Fibroblast of pulmonary artery (primary cell): Measurements from ENCODE around the gene BCAT1.

Experiments used
- DNase-seq: peaks from one replicate; pipeline ENCODE4 v3.0.0-alpha.2; 2010; ENCODE audit warnings: low read depth
- H3K4me3 ChIP-seq: replicated peaks from 2 replicates; pipeline ENCODE4 v1.5.1; 2011; ENCODE audit warnings: low read depth, mild to moderate bottlenecking, control low read depth, low read length, moderate library complexity
- TF ChIP-seq, protein P1 (sequence below): IDR thresholded peaks from 2 replicates; pipeline ENCODE4 v1.5.1; 2011; ENCODE audit warnings: mild to moderate bottlenecking, control low read depth, low read length, inconsistent platforms; ENCODE audit errors: missing control alignments

Gene BCAT1

GRCh38 chr12:24778486-24779304 lies 170.2 kb downstream of the BCAT1 start:
- no peak overlapping the region for H3K4me3 ChIP-seq
- peak; percentile 74 for DNase-seq
- TF ChIP-seq, protein P1, sequence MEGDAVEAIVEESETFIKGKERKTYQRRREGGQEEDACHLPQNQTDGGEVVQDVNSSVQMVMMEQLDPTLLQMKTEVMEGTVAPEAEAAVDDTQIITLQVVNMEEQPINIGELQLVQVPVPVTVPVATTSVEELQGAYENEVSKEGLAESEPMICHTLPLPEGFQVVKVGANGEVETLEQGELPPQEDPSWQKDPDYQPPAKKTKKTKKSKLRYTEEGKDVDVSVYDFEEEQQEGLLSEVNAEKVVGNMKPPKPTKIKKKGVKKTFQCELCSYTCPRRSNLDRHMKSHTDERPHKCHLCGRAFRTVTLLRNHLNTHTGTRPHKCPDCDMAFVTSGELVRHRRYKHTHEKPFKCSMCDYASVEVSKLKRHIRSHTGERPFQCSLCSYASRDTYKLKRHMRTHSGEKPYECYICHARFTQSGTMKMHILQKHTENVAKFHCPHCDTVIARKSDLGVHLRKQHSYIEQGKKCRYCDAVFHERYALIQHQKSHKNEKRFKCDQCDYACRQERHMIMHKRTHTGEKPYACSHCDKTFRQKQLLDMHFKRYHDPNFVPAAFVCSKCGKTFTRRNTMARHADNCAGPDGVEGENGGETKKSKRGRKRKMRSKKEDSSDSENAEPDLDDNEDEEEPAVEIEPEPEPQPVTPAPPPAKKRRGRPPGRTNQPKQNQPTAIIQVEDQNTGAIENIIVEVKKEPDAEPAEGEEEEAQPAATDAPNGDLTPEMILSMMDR: peak; percentile 53

DNA sequence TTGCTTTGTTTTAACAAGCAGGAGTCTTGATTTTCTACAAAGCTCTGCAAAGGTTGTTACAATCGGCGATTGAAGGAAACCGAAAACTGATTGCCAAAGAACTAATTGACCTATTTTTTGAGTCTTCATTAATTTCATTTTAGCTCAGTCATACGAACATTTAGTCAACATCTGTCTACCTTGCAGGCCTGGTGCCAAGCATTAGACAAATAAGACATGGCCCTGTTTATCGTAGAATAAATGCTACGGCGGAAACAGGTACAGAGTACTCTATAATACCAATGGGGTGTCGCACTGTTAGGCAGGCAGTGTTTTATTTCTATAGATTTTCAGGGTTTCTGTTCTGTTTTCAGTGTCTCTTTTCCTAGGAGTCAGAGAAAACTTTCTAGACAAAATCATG lies 171.5 kb downstream of the BCAT1 start:
- no peak overlapping the region for H3K4me3 ChIP-seq
- TF ChIP-seq, protein P1: no peak
- DNase-seq: no peak

DNA sequence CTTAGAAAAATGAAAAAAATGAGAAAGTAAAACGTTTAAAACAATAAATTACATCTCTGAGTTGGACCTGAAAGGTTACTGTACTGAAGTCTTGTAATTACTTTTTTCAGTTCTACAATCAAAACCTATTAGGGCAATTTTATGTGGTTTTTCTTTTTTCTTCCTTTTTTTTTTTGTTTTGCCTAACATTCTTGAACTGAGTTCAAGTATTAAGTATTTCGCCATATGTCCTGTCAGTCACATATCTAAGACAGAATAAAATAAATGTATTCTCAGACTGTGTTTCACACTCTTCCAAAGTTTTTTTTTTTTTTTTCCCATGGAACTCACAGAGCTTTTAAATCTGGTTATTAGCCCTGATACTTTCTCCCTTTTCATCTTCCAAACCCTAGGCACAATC lies 172.0 kb downstream of the BCAT1 start:
- TF ChIP-seq, protein P1: no peak
- DNase-seq: peak; percentile 60
- H3K4me3 ChIP-seq: no peak overlapping the region

GRCh38 chr12:24775073-24775472 lies 173.8 kb downstream of the BCAT1 start:
- no peak overlapping the region for H3K4me3 ChIP-seq
- TF ChIP-seq, protein P1: no peak
- DNase-seq: no peak

DNA sequence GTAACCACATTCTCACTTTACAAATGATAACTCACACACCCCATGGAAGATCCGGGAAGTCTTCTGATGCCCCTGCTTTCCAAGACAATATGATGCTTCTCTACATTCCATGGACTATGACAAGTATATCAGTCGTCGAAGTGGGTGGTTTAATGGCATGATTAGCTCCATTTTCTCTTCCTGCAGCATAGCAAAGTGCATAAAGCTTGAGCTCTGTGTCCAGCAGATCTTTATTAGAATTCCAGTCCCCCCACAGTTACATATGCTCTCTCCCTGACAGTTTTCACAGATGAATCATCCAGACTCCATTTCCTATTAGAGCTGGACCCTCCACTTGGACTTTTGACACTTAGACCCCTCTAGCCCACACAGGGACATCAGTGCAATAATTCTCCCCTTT lies 174.9 kb downstream of the BCAT1 start:
- H3K4me3 ChIP-seq: no peak overlapping the region
- TF ChIP-seq, protein P1: no peak
- DNase-seq: no peak

DNA sequence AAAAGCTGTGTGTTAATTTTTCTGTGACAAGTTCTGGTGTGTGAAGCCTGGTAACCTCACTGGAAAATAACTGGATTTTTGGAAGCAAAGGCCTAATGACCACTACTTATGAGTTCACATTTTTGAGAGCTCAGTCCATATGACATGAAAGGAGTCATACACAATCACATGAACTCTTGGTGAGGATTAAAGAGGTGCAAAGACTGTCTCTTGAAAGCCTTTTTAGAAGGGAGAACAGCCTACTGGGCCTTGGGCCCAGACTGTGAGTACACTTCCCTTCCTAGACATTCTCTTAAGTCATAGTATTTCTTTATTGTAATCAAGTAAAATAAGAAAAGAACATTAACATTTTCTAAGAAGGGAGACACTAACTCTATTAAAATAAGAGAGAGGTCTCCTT lies 176.1 kb downstream of the BCAT1 start:
- TF ChIP-seq, protein P1: no peak
- H3K4me3 ChIP-seq: no peak overlapping the region
- DNase-seq: no peak

- peak; percentile 44 for DNase-seq
- H3K4me3 ChIP-seq: no peak overlapping the region
- TF ChIP-seq, protein P1: no peak
Measured at GRCh38 chr12:24770821-24771220, 178.1 kb downstream of the BCAT1 start.
